NCI-H748 (cell line): Measurements from ENCODE around the gene PLEKHB2.
"Not testable (repeated sequence)": the region's sequence is repeated elsewhere in the genome, so short reads cannot be mapped to it uniquely, and the experiment has no call there.

Source experiments
- DNase-seq: peaks from one replicate; lab custom pipeline; 2025; ENCODE audit not compliant: unreplicated experiment; lab: John Stamatoyannopoulos, UW

Gene PLEKHB2, protein sequence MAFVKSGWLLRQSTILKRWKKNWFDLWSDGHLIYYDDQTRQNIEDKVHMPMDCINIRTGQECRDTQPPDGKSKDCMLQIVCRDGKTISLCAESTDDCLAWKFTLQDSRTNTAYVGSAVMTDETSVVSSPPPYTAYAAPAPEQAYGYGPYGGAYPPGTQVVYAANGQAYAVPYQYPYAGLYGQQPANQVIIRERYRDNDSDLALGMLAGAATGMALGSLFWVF

DNA sequence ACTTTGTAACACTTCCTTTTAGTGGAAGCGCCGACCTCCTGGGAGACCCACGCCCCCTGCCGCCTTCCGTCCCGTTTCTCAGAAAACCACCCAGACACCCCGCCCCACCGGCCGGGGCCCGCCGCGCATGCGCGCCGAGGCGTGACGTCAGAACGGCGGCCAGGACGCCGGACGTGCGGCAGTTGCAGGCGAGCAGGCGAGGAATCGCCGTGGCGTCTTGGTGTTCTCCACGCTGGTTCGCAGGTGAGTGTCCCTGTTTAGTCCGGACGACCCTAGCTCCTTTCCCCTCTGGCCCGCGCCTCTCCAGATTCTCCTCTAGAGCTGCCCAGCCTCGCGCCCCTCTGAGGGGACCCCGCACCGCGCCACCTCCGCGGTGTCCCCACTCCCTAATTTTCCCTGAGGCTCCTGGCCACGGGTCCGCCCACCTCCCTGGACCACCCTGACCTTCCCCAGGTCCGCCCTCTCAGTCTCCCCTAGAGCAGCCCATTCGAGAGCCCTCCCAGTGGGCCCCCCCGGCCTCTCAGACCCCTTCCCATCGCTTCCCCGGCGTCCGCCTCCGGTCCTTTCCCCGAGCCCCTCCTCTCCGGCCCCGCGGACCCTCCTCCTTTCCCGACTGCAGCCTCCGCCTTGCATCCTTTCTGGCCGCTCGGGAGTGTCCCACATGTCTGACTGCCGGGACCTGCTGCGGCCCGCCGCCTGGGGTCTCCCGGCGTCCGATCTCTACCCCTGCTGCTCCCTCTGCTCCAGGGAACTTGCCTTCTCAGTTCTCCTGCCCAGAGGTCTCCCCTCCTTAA is at the start of gene PLEKHB2:
PLEKHB2 (plus strand) TSS at position 181 of the 794 bp plus-strand sequence. CDS start 15,606 bp downstream, outside the sequence.
- DNase-seq: peak; percentile 82

- no peak for DNase-seq
These were observed 48.8 kb upstream of the PLEKHB2 start for GRCh38 chr2:131056204-131056931.

- no peak for DNase-seq
These were observed 48.2 kb upstream of the PLEKHB2 start for GRCh38 chr2:131056932-131057287.

DNA sequence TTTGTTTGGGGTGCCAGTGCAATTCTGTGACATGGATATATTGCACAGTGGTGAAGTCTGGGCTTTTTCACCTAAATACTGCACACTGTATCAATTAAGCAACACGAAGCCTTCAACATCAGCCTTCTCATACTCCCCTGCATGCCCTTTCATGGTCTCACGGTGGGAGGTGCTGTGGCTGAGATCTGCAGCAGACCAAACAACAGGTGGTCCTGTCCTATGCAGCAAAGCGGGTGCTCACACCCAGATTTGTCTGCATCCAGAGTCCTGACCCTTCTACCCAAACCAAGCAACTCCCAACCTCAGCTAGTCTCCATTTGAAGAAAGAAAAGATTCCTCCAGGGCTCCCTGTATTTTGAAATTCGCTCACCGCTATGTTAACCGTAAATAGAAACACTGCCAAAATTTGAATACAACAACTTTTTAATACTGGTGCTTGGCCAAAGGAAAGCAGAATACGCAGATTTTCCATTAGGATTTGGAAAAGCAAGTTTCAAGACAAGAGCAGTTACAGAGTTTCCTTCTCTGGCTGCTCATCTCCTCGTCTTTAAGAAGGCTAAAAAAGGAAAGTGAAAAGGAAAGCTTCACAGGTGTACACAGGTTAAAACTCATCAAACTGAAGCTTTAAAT is 46.8 kb upstream of the PLEKHB2 start:
- no peak for DNase-seq

- no peak for DNase-seq
These were observed 46.2 kb upstream of the PLEKHB2 start for GRCh38 chr2:131058920-131059319.

DNA sequence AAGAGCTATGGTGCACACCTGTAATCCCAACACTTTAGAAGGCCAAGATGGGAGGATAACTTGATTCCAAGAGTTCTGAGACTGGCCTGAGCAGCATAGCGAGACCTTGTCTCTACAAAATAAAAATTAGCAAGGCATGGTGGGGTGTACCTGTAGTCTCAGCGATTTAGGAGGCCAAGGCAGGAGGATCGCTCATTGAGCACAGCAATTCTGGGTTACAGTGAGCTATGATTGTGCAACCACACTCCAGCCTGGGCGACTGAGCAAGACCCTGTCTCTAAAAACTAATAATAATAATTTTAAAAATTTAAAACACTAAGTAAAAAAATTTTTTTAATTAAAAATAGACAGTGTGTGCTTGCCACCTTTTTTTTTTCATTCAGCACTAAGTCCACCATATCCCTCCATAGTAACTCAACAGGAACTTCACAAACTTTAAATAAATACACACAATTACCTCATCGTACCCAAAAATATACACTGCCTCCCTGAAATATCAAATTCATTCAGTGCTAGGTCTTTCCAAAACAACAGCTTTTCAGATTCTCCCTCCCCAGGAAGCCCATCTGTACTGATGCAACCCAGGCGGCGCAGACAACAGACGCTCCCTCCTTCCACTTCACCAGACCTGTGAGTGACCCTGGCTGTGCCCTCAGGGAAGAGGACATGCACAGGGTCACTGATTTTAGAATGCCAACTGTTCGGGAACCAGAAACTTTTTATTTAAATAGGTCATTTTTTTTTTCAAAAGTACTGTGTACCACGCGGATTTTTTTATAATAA is 41.4 kb upstream of the PLEKHB2 start:
- no peak for DNase-seq

GRCh38 chr2:131064589-131065512 is 40.3 kb upstream of the PLEKHB2 start:
- DNase-seq: no peak

DNA sequence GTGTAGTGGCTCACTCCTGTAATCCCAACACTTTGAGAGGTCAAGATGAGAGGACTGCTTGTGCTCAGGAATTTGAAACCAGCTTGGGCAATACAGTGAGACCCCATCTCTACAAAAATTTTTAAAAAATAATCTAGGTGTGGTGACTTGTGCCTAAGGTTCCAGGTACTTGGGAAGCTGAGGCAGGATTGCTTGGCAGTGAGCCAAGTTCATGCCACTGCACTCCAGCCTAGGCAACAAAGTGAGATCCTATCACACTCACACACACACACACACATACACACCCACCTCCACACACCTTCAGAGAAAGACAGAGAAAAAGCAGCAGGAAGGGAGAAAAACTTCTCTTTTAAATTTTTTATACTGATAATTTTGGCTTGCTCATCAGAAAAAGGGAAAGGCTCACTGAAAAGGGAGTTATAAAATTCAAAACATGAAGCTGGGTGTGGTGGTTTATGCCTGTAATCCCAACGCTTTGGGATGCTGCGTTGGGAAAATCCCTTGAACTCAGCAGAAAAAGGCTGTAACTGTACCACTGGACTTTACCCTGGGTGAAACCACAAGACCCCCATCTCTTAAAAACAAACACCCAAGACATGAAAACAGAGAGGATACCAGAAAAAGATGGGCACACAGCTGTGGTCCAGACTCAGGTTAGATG is 37.5 kb upstream of the PLEKHB2 start:
- DNase-seq: no peak

- not testable (repeated sequence) for DNase-seq
These were observed 37.0 kb upstream of the PLEKHB2 start for GRCh38 chr2:131068172-131068571.

DNA sequence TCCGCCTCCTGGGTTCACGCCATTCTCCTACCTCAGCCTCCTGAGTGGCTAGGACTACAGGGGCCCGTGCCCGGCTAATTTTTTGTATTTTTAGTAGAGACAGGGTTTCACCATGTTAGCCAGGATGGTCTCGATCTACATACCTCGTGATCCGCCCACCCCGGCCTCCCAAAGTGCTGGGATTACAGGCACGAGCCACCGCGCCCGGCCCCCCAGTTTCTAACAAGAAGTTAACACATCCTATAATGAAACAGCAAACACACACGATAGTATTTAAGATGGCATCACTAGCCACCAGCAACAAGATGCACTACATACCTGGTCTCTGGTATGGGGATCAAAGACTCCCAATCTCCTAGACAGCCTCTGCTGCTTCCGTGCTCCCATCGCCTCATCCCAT is 29.6 kb upstream of the PLEKHB2 start:
- DNase-seq: not testable (repeated sequence)

DNA sequence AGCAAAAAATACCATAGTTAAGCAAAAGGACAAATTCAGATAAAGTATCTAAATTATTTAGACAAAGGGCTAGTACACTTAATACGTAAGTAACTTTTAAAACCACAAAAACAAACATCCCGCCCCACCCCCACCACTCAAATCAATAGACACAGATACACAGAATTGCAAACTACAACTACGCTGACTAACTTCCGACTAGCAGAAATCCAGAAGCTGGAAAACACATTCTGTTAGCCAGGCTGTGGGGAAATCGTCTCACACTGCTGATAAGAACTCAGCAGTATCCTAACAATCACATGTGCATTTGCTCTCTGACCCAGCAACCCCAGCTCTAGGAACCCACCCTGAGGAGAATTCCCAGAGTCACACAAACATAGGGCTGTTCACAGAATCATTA is 28.4 kb upstream of the PLEKHB2 start:
- no peak for DNase-seq

DNA sequence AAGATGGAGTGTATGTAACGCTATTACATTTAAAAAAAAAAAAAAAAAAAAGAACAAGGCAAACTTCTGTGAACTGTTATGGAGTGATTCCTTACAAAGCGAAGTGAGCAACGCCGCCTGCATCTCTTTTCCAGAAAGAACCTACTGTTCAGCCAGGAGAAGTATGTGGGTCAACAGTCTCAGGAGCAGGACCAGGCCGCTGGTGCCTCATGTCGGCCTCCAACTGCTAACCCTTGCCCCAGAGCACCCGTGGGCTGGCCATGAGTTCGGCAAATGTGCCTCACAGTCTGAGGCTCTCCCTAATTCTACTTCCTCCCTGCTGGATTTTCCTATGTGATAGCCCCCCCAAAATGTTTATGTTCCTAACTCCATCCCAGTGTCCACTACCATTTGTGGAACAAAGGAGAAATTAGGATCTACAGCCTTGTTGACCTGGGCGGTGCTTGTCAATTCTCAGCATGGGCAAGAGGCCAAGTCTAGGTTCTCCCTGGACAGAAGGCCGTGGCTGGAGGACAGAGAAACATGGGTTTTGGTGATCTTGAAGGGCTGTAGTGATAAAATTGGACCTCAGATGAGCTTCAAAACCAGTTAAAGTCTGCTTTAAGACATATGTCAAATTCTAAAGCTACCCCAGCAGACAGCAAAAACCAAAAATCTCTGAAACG is 27.8 kb upstream of the PLEKHB2 start:
- DNase-seq: no peak

DNA sequence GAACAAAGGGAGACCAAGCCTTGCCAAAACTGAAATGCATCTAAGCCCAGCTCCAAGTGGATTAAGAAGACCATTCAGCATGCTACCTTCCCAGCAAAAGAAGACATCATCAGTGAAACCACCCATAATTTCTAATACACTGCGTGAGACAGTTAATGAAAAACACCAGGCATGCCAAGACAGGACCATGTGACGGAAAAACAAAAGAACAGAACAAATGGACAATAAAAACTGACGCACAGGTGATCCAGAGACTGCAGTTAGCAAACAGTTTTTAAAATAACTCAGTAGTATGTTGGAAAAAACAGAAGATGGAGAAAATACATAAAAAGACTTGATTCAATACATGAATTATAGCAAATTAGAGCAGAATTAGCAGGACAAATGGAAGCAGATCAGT is 27.2 kb upstream of the PLEKHB2 start:
- DNase-seq: no peak

GRCh38 chr2:131079931-131080330 is 25.2 kb upstream of the PLEKHB2 start:
- not testable (repeated sequence) for DNase-seq

GRCh38 chr2:131081190-131081589 is 23.9 kb upstream of the PLEKHB2 start:
- DNase-seq: no peak

- DNase-seq: no peak
These were observed 19.5 kb upstream of the PLEKHB2 start for GRCh38 chr2:131085646-131086045.

DNA sequence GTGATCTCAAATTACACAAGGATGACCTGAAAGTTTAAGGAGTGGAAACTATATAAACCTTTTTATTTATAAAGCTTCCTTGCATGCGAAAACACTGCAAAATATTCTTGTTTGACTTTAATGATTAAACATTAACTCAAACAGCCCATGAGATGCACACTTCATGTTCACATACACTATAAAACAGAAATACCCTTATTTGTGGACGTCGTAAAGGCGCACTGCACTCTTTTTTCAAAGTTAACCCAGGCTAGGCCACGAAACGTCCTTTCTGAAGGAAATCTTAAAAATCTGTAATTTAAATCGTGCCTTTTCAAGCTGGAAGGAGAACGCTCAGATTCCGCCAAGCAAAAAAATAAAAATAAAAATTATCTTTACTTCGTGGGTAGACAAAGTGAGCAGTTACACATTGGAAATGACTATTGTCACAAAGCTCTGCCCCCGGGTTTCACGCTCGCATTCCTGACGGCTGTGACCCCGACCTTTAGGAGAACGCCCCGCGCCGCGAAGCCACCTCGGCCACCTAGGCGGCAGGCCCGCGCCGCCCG is 12.6 kb upstream of the PLEKHB2 start:
- no peak for DNase-seq

- peak; percentile 88 for DNase-seq
These were observed 12.0 kb upstream of the PLEKHB2 start, which contains the start of gene FAM168B for GRCh38 chr2:131093006-131093695. Gene FAM168B (minus strand): TSS chr2:131093460. CDS start chr2:131082646, 10,814 bp downstream.
